Measurements from ENCODE around the gene CSTF2T. TPM values are rescaled to one million over a fixed set of nuclear protein-coding genes. Genes with fewer than 3 reads are reported as not detected.

CSTF2T gene
- total and polyA plus RNA-seq, 4 donors: 6.2 to 25.3 (median 16.4) TPM

DNA sequence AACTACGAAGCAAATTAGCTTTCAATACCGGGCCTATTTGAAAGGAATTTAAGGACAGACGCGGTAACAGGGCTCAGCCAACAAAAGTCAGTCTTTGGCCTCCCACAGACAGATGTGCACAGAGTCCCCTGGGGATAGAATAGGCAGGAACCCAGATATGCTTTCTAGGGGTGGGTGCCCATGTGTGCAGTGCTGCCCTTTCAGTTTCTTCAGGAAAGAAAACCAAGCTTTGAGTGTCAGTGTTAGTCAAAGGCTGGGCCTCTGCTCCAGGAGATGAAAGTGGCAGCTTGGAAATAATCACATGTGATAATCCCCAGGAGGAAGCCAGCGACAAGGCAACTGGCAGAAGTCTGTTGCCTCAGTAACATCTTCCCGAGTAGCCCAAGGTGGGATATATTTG lies 43.8 kb upstream of the CSTF2T start:
- no peak overlapping the region for H3K9ac ChIP-seq (ENCODE audit: insufficient read depth in 1 of 2, low read length in 2 of 2)
- DNase-seq (no peak), ATAC-seq (ENCODE audit: insufficient read depth, low FRiP score) (no peak)
- no peaks in the 10 kb centered on the region for H3K9me3 ChIP-seq (ENCODE audit: control insufficient read depth in 4 of 4, insufficient read depth in 3 of 4, low read length in 3 of 4)
- H3K27me3 ChIP-seq (ENCODE audit: control insufficient read depth in 3 of 3, insufficient read depth in 3 of 3, low read length in 2 of 3): no peaks in the 10 kb centered on the region
- H3K27ac ChIP-seq (ENCODE audit: low read depth in 1 of 2, low read length in 1 of 2): no peak overlapping the region
- WGBS, 2 donors: 80 to 86% methylated on average over 6 of the region's 6 CpGs
- peaks cover 0 to 3% (median 0%) of the 10 kb centered on the region in 5 donors for H3K4me1 ChIP-seq (ENCODE audit: control insufficient read depth in 5 of 5, insufficient read depth in 5 of 5, low read length in 5 of 5)
- H3K36me3 ChIP-seq (ENCODE audit: control insufficient read depth in 4 of 4, insufficient read depth in 4 of 4, low read length in 4 of 4): no peaks in the 10 kb centered on the region
- H3K4me3 ChIP-seq: no peak overlapping the region
- TF ChIP-seq, protein P1, sequence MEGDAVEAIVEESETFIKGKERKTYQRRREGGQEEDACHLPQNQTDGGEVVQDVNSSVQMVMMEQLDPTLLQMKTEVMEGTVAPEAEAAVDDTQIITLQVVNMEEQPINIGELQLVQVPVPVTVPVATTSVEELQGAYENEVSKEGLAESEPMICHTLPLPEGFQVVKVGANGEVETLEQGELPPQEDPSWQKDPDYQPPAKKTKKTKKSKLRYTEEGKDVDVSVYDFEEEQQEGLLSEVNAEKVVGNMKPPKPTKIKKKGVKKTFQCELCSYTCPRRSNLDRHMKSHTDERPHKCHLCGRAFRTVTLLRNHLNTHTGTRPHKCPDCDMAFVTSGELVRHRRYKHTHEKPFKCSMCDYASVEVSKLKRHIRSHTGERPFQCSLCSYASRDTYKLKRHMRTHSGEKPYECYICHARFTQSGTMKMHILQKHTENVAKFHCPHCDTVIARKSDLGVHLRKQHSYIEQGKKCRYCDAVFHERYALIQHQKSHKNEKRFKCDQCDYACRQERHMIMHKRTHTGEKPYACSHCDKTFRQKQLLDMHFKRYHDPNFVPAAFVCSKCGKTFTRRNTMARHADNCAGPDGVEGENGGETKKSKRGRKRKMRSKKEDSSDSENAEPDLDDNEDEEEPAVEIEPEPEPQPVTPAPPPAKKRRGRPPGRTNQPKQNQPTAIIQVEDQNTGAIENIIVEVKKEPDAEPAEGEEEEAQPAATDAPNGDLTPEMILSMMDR (IDR thresholded peaks at IDR 0.05; ENCODE audit: control extremely low read depth, extremely low read depth): no peak

DNA sequence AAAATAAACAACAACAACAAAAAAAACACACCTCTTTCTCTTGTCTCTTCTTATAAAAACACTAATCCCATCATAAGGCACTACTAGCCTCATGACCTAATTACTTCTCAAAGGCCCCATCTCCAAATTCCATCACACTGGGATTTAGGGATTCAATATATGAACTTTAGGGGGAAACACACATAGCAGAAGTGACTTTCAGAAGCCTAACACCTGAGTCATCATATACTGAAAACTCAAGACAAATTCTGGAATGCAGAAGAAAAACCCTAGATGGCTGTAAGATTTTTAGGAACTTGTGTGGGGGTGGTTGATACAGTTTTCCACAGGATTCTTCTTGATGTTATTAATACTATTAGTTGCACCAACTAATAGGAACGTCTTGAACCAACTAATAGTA lies 33.7 kb upstream of the CSTF2T start:
- DNase-seq: no peak
- Histone ChIP-seq H3K36me3 (ENCODE audit: control insufficient read depth in 4 of 4, insufficient read depth in 4 of 4, low read length in 4 of 4) (no peaks in the 10 kb centered on the region), H3K27me3 (ENCODE audit: control insufficient read depth in 3 of 3, insufficient read depth in 3 of 3, low read length in 2 of 3) (no peaks in the 10 kb centered on the region), H3K4me1 (ENCODE audit: control insufficient read depth in 5 of 5, insufficient read depth in 5 of 5, low read length in 5 of 5) (peaks cover 0 to 9% (median 0%) of the 10 kb centered on the region in 5 donors), H3K9ac (ENCODE audit: insufficient read depth in 1 of 2, low read length in 2 of 2) (no peak overlapping the region), H3K4me3 (no peak overlapping the region), H3K27ac (ENCODE audit: low read depth in 1 of 2, low read length in 1 of 2) (no peak overlapping the region), H3K9me3 (ENCODE audit: control insufficient read depth in 4 of 4, insufficient read depth in 3 of 4, low read length in 3 of 4) (no peaks in the 10 kb centered on the region)
- ATAC-seq (ENCODE audit: insufficient read depth, low FRiP score): no peak
- WGBS, 2 donors: 80 to 86% methylated on average over 1 of the region's 1 CpG
- TF ChIP-seq, protein P1 (IDR thresholded peaks at IDR 0.05; ENCODE audit: control extremely low read depth, extremely low read depth): no peak

DNA sequence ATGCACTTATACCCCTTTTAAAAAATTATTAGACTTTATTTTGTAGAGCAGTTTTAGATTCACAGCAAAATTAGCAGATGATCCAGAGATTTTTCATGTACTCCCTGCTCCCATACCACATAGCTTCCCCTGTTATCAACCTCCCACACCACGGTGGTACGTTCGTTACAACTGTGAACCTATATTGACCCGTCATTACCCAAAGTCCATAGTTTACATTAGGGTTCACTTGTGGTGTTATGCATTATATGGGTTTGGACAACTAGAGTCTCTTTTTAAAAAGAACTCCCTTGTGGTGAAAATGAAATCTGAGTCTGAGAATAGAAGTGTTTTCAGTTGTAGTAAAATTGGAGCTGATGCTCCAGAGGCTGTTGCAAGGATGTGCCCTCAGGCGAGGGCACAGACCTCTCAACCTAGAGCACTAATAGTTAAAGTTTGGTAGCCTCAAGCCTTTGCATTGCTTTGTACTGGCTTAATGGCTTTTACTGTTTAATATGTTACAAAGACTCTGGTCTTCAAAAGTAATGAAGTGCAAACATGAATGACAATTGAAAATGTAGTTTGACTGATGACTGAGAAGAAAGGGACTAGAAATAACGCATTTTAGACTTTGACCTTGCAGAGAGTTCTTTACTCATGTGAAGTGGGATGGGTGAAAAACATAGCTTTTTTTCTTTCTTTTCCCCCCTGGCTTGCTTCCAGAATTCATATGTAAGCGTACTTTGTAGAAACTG lies 30.6 kb upstream of the CSTF2T start:
- peak in 2 of 3 donors; percentile 78 to 79 for DNase-seq
- no peaks in the 10 kb centered on the region for H3K9me3 ChIP-seq (ENCODE audit: control insufficient read depth in 4 of 4, insufficient read depth in 3 of 4, low read length in 3 of 4)
- whole genome bisulfite sequencing, 2 donors: 77 to 88% methylated on average over 7 of the region's 7 CpGs
- H3K4me1 ChIP-seq (ENCODE audit: control insufficient read depth in 5 of 5, insufficient read depth in 5 of 5, low read length in 5 of 5): peaks cover 0 to 9% (median 0%) of the 10 kb centered on the region in 5 donors
- TF ChIP-seq, protein P1 (IDR thresholded peaks at IDR 0.05; ENCODE audit: control extremely low read depth, extremely low read depth): no peak
- H3K27me3 ChIP-seq (ENCODE audit: control insufficient read depth in 3 of 3, insufficient read depth in 3 of 3, low read length in 2 of 3): no peaks in the 10 kb centered on the region
- no peak for ATAC-seq (ENCODE audit: insufficient read depth, low FRiP score)
- H3K27ac ChIP-seq (ENCODE audit: low read depth in 1 of 2, low read length in 1 of 2): no peak overlapping the region
- no peak overlapping the region for H3K9ac ChIP-seq (ENCODE audit: insufficient read depth in 1 of 2, low read length in 2 of 2)
- H3K36me3 ChIP-seq (ENCODE audit: control insufficient read depth in 4 of 4, insufficient read depth in 4 of 4, low read length in 4 of 4): no peaks in the 10 kb centered on the region
- H3K4me3 ChIP-seq: no peak overlapping the region

Data from lung (tissue), 12 donors.